HG03064 (cell line): ENCODE results near the gene RTN4.
"Not testable (repeated sequence)": the region's sequence is repeated elsewhere in the genome, so short reads cannot be mapped to it uniquely, and the experiment has no call there.

Source experiments
- ATAC-seq: cut with Tn5 transposase; IDR thresholded peaks from one replicate; pipeline ENCODE4 v1.9.1; 2021; ENCODE audit warnings: low read depth; ENCODE audit not compliant: unreplicated experiment

RTN4 gene

GRCh38 chr2:55011831-55012671 lies 38.2 kb downstream of the RTN4 start:
- ATAC-seq: no peak

- ATAC-seq: no peak
Measured at GRCh38 chr2:55010915-55011314, 39.3 kb downstream of the RTN4 start.

DNA sequence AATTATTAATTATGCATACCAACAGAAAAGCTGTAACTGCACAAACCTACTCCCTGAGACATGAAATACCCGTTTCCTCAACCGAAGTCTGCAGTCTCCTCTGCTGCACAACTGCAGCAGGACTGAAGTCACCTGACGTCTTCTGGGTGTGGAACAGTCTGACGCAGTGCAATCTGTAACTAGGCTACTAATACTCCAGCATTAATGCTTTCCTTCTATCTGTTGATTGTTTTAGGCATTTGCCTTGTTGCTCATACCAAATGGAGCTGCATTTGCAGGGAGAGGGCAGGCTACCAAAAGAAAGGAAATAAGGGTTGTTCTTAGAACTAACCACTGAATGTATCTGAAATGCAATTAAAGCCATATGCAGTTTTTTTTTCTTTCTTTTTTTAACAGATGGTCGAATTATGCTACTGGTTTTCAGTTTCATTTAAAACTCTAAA lies 40.1 kb downstream of the RTN4 start:
- peak; percentile 79 for ATAC-seq

DNA sequence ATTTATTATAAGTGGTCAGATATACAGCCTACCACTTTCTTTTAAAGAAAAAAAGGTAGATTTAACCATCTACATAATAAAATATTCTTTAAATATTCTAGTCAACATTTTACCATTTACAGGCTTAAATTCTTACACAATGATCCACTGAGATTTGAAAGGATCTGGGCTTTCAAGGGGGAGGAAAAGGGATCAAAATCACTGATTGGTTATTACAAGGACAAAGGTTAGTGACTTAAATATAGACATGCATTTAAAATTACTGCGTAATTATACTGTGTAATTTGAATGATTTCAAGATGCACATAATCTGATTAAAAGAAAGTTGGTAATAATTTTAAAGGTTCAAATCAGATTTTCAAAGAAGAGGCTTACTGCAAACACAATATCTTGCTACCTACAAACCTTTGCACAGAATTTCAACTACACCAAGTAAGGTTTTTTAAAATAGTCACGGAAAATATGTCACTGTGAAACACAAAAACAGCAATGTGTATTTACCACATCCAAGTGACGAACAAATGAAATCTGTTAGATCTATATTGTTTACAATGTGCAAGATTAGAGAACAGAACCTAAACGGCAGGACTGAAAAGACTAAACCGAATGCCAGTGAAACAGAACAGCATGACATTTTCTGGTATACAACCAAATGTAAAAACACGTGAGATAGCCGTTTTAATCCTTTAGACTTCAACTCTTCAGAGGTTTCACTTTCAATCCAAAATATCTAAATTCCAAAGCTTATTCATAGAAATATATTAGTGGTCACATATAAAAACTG lies 40.8 kb downstream of the RTN4 start:
- ATAC-seq: peak; percentile 13

- no peak for ATAC-seq
Measured at GRCh38 chr2:55006306-55006705, 43.9 kb downstream of the RTN4 start.

GRCh38 chr2:55003706-55004639 lies 46.3 kb downstream of the RTN4 start:
- no peak for ATAC-seq

DNA sequence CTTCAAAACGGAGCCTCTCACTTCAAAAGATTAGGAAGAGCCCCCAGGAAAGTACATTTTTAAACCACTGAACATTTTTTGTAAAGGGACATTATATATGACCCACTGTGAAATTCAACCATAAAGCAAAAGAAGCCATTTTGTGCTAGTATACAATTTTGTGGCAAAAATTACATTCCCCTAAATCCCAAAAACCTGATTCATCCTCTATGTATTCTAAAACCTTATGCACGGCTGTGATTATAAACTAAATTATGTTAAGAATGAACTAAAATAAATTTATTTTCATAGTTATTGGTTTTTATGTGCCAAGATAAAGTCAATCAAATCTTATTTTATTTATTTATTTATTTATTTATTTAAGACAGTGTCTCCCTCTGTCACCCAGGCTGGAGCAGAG lies 48.5 kb downstream of the RTN4 start:
- no peak for ATAC-seq

GRCh38 chr2:55000341-55000740 lies 49.9 kb downstream of the RTN4 start:
- ATAC-seq: no peak

GRCh38 chr2:54999182-54999581 lies 51.1 kb downstream of the RTN4 start:
- no peak for ATAC-seq

- no peak for ATAC-seq
Measured at GRCh38 chr2:54997826-54998225, 52.4 kb downstream of the RTN4 start.

- no peak for ATAC-seq
Measured at GRCh38 chr2:54995553-54995952, 54.7 kb downstream of the RTN4 start.

DNA sequence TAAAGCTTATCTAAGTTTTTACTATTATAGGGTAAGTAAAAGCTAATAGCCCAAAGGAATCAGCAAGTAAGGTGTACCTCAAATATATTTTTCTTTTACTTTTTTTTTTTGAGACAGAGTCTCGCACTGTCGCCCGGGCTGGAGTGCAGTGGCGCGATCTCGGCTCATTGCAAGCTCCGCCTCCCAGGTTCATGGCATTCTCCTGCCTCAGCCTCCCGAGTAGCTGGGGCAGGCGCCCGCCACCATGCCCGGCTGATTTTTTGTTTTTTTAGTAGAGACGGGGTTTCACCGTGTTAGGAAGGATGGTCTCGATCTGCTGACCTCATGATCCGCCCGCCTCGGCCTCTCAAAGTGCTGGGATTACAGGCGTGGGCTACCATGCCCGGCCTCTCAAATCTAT lies 59.6 kb downstream of the RTN4 start:
- ATAC-seq: not testable (repeated sequence)

- ATAC-seq: no peak
Measured at GRCh38 chr2:54988612-54989011, 61.6 kb downstream of the RTN4 start.

- ATAC-seq: no peak
Measured at GRCh38 chr2:54986264-54986663, 64.0 kb downstream of the RTN4 start.

DNA sequence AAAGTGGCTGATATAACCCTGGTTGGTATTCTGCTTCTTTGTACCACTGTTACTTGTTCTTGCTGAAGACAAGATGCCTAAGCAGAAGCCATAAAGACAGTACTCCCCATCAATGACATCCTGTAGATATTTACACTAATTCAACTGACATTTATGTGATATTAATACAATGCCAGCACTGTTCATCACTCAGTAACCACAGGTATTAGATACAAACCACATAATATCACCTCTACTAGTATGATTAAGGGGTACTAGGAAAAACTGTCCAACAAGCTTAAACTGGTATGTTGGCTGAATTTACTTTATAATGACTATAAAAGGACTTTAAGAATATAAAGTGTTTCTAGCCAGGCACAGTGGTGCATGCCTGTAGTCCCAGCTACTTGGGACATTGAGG lies 65.8 kb downstream of the RTN4 start:
- ATAC-seq: no peak

DNA sequence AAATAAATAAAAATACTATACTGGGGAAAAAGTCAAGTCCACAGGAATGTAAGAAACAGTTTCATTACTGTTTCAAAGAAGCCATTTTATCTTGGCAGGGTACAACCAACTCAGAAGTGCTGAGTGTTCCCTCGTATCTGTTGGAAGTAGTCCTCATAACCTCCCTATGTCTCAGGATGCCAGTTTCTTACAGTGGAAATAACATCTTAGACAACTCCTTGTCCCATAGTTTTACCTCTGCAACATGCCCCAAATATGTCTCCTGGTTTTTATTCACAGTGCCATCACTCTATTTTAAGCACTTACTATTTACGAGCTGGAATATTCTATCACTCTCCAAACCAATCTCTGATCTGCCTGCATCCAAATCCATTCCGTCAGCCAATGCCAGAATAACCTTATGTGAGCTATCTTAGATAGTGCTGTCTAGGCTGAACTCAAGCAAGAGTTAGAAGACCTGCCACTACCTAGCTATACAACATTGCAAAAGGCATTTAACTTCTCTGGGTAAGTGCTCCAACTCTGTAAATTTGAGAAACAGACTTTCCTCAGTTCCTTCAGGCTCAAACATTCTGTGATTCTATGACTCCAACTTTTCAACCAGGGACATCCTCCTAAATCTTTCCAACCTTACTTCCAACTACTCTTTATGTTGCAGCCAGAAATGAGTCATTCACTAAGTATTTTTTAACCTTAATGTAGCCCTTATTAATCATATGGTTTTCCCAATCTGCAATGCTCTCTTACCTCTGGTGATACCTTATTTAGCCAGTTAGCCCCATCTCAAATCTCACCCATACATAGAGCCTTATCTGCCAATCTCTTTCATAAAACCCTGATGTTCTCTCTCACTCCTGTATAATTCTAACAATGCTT lies 66.7 kb downstream of the RTN4 start:
- ATAC-seq: no peak

GRCh38 chr2:54981385-54981784 lies 68.9 kb downstream of the RTN4 start:
- no peak for ATAC-seq

- no peak for ATAC-seq
Measured at GRCh38 chr2:54979321-54980044, 70.8 kb downstream of the RTN4 start.

DNA sequence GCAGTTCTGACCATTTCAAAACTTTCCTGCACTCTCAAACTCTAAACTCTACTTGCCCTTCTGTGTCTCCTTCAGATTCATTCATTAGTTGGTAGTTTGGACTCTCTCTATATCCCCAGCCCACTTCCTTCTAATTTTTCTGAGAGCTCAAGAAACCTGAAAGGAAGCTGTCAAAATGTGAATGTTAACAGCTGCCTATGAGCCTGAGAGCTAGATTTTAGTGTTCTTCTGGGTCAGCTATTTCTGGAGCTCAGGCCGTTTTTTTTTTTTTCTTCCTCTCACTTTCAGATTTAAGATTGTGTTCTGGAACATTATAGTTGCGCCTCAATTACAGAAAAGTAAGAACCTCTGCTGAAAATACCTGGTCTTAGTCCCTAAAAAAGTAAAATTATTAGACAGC lies 73.1 kb downstream of the RTN4 start:
- ATAC-seq: peak; percentile 88
